Stimulated activated CD8-positive, alpha-beta memory T cell treated with anti-CD3 and anti-CD28 coated beads, Interleukin-2, amount 100 ng/mL, for 48 hours (primary cell): Measurements from ENCODE around the gene TMEM271.
"Not testable (repeated sequence)": the region's sequence is repeated elsewhere in the genome, so short reads cannot be mapped to it uniquely, and the experiment has no call there.

ENCODE experiments used
- DNase-seq, 2 donors: peaks; one replicate each; pipeline ENCODE4 v3.0.0-alpha.2; 2020; ENCODE audit warnings: low read depth in 2 of 2

Gene TMEM271

GRCh38 chr4:566035-566434, 10.1 kb downstream of the TMEM271 start:
- DNase-seq = no peak

GRCh38 chr4:565614-566013, 10.5 kb downstream of the TMEM271 start:
- not testable (repeated sequence) for DNase-seq

GRCh38 chr4:562458-562857, 13.6 kb downstream of the TMEM271 start:
- DNase-seq = not testable (repeated sequence)

DNA sequence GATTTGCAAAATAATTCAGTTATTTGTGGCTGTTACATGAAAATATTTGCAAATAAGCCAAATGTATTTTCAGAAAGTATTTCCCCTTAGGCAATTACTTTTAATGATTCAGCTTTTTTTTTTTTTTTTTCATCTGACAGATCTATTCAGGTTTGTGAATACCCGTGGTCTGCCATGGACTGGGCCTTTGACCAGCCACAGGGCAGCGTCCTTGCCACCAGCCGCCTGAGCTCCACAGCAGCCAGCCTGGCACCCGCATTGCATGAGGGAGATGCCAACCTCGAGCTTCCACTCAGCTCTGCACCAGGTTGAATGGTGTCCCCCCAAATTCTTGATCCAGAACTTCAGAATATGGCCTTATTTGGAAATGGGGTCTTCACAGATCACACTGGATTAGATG, 14.7 kb downstream of the TMEM271 start:
- no peak for DNase-seq

DNA sequence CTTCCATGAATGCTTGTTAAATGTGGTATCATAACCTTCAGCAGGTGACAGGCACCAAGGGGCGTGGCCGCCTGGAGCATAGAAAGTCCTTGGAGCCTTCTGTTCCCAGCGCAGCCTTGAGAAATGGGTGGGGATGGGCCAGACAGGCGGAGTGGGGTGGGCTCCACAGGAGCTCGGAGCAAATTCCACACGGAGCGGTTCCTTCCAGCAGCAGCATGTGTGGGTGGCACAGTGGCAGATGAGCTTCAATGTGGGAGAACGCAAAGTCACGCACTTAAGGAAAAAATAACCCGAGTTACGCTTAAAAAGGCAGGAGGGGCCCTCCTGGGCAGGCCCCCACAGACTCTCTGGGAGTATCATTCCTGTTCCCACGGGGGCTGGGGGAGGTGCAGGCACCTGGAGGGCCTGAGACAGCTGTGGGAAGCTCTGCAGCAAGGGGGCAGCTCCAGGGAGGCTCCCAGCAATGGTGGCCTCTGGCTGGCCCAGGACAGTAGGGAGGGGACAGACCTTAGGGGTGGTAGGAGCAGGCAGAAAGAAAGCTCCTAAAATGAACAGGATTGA, 15.3 kb downstream of the TMEM271 start:
- DNase-seq = no peak

DNA sequence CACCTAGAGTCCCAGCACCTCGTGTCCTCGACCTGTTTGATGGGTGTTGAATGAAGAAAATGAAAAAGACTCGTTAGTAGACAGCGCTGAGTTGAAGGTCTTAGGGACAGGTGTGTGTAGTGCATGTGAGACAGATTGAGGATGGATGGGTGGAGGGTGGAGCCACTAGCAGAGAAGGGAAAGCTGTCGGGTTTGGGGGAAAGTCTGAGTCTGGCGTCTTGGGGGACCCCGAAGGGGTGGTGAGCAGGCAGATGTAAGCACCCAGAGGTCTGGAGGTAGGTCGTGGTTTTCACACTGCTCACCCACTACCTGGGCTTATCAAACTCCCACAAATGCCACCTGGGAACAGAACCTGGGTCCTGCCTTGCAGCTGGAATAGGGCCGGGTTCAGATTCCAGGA, 16.0 kb downstream of the TMEM271 start:
- DNase-seq = no peak

DNA sequence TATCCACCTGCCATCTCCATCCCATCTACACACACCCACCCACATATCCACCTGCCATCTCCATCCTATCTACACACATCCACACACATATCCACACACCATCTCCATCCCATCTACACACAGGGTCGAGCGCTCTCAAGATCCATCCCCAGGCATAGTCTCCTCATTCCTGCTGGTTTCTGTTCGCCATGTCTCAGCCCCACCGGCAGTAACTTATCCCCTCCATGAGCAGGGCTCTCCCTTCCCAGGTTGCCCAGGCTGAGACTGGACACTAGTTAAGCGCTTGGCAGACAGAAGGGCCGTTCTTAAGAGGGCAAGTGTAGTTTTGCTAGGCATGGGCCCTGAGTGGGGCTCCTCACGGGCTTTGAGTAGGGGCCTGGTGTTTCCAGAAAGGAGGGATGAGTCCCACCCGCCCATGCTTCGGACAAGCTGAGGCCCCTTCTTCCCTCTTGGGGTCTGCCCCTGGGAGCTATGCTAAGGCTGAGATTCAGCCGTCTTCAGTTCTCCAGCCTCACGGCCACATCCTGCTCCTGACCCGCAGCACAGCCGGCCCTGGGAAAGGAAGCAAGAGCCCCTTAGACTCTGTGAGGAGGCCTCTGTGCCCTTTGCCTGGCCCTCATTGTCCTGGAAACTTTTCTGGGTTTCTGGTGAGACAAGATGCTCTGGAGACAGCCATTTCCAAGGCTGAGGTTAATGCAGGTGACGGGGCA, 20.4 kb downstream of the TMEM271 start:
- no peak for DNase-seq

DNA sequence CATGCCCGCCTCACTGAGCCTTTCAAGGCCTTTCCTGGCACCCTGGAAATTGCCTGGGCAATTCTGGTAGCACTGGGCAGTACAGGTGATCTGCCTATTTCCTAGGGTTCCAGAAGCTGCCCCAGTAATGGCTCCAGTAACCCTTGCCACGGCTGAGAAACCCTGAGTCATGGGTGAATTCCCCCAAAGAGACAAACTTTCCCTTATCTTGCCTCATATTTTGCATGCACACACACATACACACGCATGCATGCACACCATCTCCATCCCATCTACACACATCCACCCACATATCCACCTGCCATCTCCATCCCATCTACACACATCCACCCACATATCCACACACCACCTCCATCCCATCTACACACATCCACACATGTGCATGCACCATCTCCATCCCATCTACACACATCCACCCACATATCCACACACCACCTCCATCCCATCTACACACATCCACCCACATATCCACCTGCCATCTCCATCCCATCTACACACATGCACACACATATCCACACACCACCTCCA, 21.2 kb downstream of the TMEM271 start:
- DNase-seq = not testable (repeated sequence)

- no peak for DNase-seq
Observed at GRCh38 chr4:552019-552418, 24.1 kb downstream of the TMEM271 start.

- not testable (repeated sequence) for DNase-seq
Observed at GRCh38 chr4:550268-550667, 25.8 kb downstream of the TMEM271 start.

DNA sequence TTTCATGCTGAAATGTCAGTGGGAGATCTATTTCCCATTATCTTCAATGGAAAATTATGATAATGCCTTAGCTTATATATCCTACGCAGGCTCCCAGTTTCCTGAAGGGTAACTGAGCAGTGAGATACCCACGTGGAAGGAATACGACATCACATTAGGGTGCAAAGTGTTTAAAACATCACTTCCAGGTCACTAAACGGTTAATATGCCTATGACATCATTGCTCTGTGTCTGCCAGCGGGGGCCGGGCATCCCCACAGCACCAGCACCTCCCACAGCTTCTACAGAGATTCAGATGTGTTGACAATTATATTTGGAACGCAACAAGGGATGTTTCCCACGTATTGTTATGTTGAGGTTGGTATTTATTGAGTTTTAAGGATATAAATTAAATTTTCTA, 27.1 kb downstream of the TMEM271 start:
- no peak for DNase-seq

- no peak for DNase-seq
Observed at GRCh38 chr4:545612-546011, 30.5 kb downstream of the TMEM271 start.

- DNase-seq = no peak
Observed at GRCh38 chr4:544386-545105, 31.5 kb downstream of the TMEM271 start.

- no peak for DNase-seq
Observed at GRCh38 chr4:541271-541670, 34.8 kb downstream of the TMEM271 start.

DNA sequence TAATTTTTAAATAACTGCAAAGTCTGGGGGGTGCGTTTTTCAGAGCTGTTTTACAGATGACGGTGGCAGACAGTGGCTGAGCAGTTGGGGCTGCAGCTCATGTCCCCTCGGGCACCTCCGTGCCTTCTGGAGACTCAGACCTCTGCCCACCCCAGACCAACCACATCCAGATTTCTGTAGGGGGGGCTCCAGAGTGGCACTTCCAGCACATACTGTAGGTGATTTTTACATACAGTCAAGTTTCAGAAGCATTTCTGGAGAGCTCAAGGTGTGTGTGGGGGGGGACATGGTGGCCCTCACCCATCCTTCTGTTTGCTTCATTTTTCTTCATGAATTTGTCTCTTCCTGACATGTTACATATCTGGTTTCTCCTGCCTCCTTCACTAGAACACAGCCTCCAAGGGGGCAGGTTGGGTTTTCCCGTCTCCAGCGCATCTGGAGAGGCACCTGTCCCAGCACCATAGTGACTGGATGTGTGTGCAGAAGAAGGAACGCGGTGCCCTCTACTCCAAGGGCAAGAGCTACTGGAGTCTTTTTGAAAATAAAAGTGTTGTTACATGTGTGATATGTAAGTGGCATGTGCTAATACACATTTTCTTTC, 37.5 kb downstream of the TMEM271 start:
- DNase-seq = no peak

- no peak for DNase-seq
Observed at GRCh38 chr4:537436-538264, 38.4 kb downstream of the TMEM271 start.

DNA sequence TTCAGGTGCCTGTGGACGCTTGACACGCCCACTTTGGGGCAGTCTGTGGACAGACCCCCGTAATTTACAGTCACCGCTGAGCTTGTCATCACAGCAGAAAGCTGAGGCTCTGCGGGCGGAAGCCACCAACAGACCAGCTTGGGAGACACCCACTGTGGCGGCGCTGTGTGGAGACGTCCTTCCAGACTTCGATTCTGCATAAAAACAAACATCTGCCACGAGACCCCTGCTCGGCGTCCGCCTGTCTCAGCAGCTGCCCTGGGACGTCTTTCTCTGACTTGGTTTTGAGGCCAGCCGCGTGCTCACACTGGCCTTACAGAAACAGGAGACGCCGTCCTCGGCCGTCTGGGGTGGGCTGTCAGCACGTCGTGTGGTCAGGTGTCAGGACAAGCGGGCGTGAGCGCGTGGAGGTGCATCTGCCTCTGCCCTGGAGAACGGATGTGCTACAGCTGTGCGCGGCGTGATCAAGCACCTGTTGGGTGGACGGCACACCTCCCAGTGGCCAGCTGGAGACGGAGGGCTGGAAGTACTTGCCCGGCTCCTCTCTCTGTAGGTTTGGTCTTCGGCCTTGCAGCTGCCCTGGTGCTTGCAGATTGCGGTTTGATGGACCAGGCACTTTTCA, 39.6 kb downstream of the TMEM271 start:
- DNase-seq = no peak

DNA sequence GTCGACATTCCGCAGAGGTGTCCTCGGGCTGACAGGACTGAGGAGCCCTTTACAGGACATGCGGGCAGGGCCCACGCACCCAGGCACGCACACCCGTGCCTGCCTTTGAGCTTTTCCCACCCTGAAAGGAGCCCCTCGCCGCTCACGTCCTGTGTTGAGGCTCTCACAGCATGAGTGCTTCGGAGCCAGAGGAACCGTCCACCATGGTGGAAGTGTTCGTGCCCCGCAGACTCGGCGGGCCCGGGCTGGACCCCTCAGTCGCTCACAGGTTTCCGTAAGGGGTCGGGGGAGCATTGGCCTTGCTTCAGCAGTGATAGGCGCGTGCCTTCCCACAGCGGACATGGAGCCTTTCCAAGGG, 40.2 kb downstream of the TMEM271 start:
- DNase-seq = no peak

- DNase-seq = no peak
Observed at GRCh38 chr4:535181-535923, 40.7 kb downstream of the TMEM271 start.

DNA sequence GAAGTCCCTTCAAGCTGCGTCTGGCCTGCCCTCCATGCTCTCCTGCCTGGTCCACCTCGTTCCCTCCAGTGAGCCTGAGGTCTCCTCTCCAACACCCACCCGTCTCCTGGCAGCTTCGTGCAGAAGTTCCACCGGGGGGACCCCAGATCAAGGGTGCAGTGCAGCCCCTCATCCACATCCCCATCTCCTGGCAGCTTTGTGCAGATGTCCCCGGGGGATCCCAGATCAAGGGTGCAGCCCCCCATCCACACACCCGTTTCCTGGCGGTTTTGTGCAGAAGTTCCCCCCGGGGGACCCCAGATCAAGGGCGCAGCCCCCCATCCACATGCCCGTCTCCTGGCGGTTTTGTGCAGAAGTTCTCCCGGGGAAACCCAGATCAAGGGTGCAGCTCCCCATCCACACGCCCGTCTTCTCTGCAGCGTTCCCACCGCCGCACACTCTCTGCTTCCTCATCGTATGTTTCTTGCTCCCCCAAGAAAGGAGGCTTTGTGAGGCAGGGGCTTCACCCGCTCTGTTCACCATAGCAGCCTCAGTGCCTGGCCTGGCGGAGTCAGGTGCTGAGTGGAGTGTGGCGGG, 41.4 kb downstream of the TMEM271 start:
- no peak for DNase-seq
